Ectodermal cell (in vitro differentiated cells): ENCODE data around the gene TBATA.

Experiments used
- H3K27ac ChIP-seq: 2 replicates; pipeline ENCODE4 v1.7.0; 2013; ENCODE audit warnings: mild to moderate bottlenecking, low read depth, low read length; ENCODE audit not compliant: insufficient read depth, poor library complexity, severe bottlenecking
- H3K27me3 ChIP-seq: 2 replicates; pipeline ENCODE4 v1.7.0; 2013; ENCODE audit warnings: mild to moderate bottlenecking, low read length; ENCODE audit not compliant: insufficient read depth, control insufficient read depth, poor library complexity, severe bottlenecking
- H3K36me3 ChIP-seq: one replicate; pipeline ENCODE4 v1.7.0; 2013; ENCODE audit warnings: low read length; ENCODE audit not compliant: control insufficient read depth, insufficient read depth
- H3K4me1 ChIP-seq: one replicate; pipeline ENCODE4 v1.7.0; 2013; ENCODE audit warnings: low read length; ENCODE audit not compliant: control insufficient read depth, insufficient read depth
- H3K4me3 ChIP-seq: 2 replicates; pipeline ENCODE4 v1.7.0; 2013; ENCODE audit warnings: low read depth, low read length, control low read depth; ENCODE audit not compliant: insufficient read depth
- H3K9me3 ChIP-seq: 2 replicates; pipeline ENCODE4 v1.7.0; 2013; ENCODE audit warnings: mild to moderate bottlenecking, low read length, moderate library complexity; ENCODE audit not compliant: control insufficient read depth
- WGBS, 2 experiments: methylation state at CpG; one replicate each; pipeline ENCODE4 v1.1.7; 2013; ENCODE audit warnings: missing lambda C conversion rate in 2 of 2; 5-methylcytosine and 5-hydroxymethylcytosine counted together

TBATA gene

GRCh38 chr10:70795613-70796012 is 10.4 kb upstream of the TBATA start:
- WGBS, 2 experiments: 94 to 100% methylated on average over 1 of the region's 1 CpG
- Histone ChIP-seq H3K27me3 (peaks cover 3% of the 10 kb centered on the region), H3K9me3 (no peaks in the 10 kb centered on the region), H3K27ac (no peak overlapping the region), H3K4me1 (no peaks in the 10 kb centered on the region), H3K4me3 (no peak overlapping the region), H3K36me3 (no peaks in the 10 kb centered on the region)

- no peak overlapping the region for H3K27ac ChIP-seq
- WGBS, 2 experiments: 93 to 94% methylated on average over 5 of the region's 5 CpGs
These were observed 6.3 kb upstream of the TBATA start for GRCh38 chr10:70791386-70792039.

GRCh38 chr10:70786799-70787415 is 1.7 kb upstream of the TBATA start:
- Histone ChIP-seq H3K27ac (no peak overlapping the region), H3K9me3 (no peaks in the 10 kb centered on the region), H3K4me1 (no peaks in the 10 kb centered on the region), H3K27me3 (no peaks in the 10 kb centered on the region), H3K36me3 (no peaks in the 10 kb centered on the region), H3K4me3 (no peak overlapping the region)
- WGBS, 2 experiments: 71 to 85% methylated on average over 3 to 5 of the region's 5 CpGs

More at GRCh38 chr10:70791386-70792039, 6.3 kb upstream of the TBATA start:
- Histone ChIP-seq H3K36me3 (no peaks in the 10 kb centered on the region), H3K9me3 (no peaks in the 10 kb centered on the region), H3K27me3 (peaks cover 3% of the 10 kb centered on the region), H3K4me1 (no peaks in the 10 kb centered on the region), H3K4me3 (no peak overlapping the region)

GRCh38 chr10:70784471-70784870 is 706 bp downstream of the TBATA start:
- no peaks in the 10 kb centered on the region for H3K9me3 ChIP-seq
- H3K36me3 ChIP-seq: no peaks in the 10 kb centered on the region
- no peaks in the 10 kb centered on the region for H3K4me1 ChIP-seq
- H3K27me3 ChIP-seq: no peaks in the 10 kb centered on the region
- no peak overlapping the region for H3K27ac ChIP-seq
- 92% methylated on average over 2 of the region's 2 CpGs for WGBS, 2 experiments
- no peak overlapping the region for H3K4me3 ChIP-seq

- no peaks in the 10 kb centered on the region for H3K27me3 ChIP-seq
- H3K27ac ChIP-seq: no peak overlapping the region
- H3K4me3 ChIP-seq: no peak overlapping the region
- no peaks in the 10 kb centered on the region for H3K4me1 ChIP-seq
- H3K36me3 ChIP-seq: no peaks in the 10 kb centered on the region
- H3K9me3 ChIP-seq: no peaks in the 10 kb centered on the region
- 96 to 98% methylated on average over 5 of the region's 5 CpGs for WGBS, 2 experiments
These were observed 1.2 kb downstream of the TBATA start for GRCh38 chr10:70784016-70784415.

- no peaks in the 10 kb centered on the region for H3K27me3 ChIP-seq
- no peak overlapping the region for H3K27ac ChIP-seq
- no peaks in the 10 kb centered on the region for H3K9me3 ChIP-seq
- no peaks in the 10 kb centered on the region for H3K4me1 ChIP-seq
- no peak overlapping the region for H3K4me3 ChIP-seq
- WGBS, 2 experiments: 93 to 94% methylated on average over 10 to 11 of the region's 11 CpGs
- no peaks in the 10 kb centered on the region for H3K36me3 ChIP-seq
These were observed 2.2 kb downstream of the TBATA start for GRCh38 chr10:70782746-70783680.

GRCh38 chr10:70782086-70782745 is 3.0 kb downstream of the TBATA start:
- no peaks in the 10 kb centered on the region for H3K27me3 ChIP-seq
- 91 to 92% methylated on average over 4 of the region's 4 CpGs for WGBS, 2 experiments
- no peak overlapping the region for H3K27ac ChIP-seq
- H3K9me3 ChIP-seq: no peaks in the 10 kb centered on the region
- H3K36me3 ChIP-seq: no peaks in the 10 kb centered on the region
- H3K4me3 ChIP-seq: no peak overlapping the region
- H3K4me1 ChIP-seq: no peaks in the 10 kb centered on the region

GRCh38 chr10:70781461-70782051 is 3.6 kb downstream of the TBATA start:
- no peaks in the 10 kb centered on the region for H3K4me1 ChIP-seq
- WGBS, 2 experiments: 95% methylated on average over 8 of the region's 8 CpGs
- no peak overlapping the region for H3K4me3 ChIP-seq
- no peak overlapping the region for H3K27ac ChIP-seq
- H3K27me3 ChIP-seq: no peaks in the 10 kb centered on the region
- no peaks in the 10 kb centered on the region for H3K36me3 ChIP-seq
- no peaks in the 10 kb centered on the region for H3K9me3 ChIP-seq

GRCh38 chr10:70780772-70781171 is 4.4 kb downstream of the TBATA start:
- H3K27me3 ChIP-seq: no peaks in the 10 kb centered on the region
- H3K36me3 ChIP-seq: no peaks in the 10 kb centered on the region

More at GRCh38 chr10:70780772-70781171, 4.4 kb downstream of the TBATA start:
- no peaks in the 10 kb centered on the region for H3K4me1 ChIP-seq
- no peak overlapping the region for H3K4me3 ChIP-seq
- no peaks in the 10 kb centered on the region for H3K9me3 ChIP-seq
- WGBS, 2 experiments: 91 to 95% methylated on average over 4 of the region's 4 CpGs
- no peak overlapping the region for H3K27ac ChIP-seq
